Endothelial cell of umbilical vein (primary cell): Measurements from ENCODE around the gene PCGF1.
"Not testable (repeated sequence)": the region's sequence is repeated elsewhere in the genome, so short reads cannot be mapped to it uniquely, and the experiment has no call there.

ENCODE experiments used
- EZH2 ChIP-seq: IDR thresholded peaks from 2 replicates; pipeline ENCODE4 v1.6.1; 2012; ENCODE audit warnings: borderline replicate concordance, low read depth, mild to moderate bottlenecking, moderate library complexity, low read length, inconsistent platforms; ENCODE audit not compliant: severe bottlenecking
- FOS ChIP-seq: IDR thresholded peaks from 2 replicates; pipeline ENCODE4 v1.6.1; 2011; ENCODE audit warnings: mild to moderate bottlenecking, low read length, moderate library complexity, borderline replicate concordance; ENCODE audit not compliant: insufficient read depth
- JUN ChIP-seq: IDR thresholded peaks from 2 replicates; pipeline ENCODE4 v1.6.1; 2011; ENCODE audit warnings: borderline replicate concordance, low read depth; ENCODE audit not compliant: insufficient read length, insufficient read depth
- MAX ChIP-seq: IDR thresholded peaks from 2 replicates; pipeline ENCODE4 v1.6.1; 2011; ENCODE audit not compliant: insufficient read depth, insufficient read length
- MYC ChIP-seq: IDR thresholded peaks from one replicate; pipeline ENCODE4 v1.6.1; 2011; ENCODE audit warnings: mild to moderate bottlenecking, low read depth, low read length
- POLR2A ChIP-seq: IDR thresholded peaks from 2 replicates; pipeline ENCODE4 v1.6.1; 2012; ENCODE audit warnings: low read depth, mild to moderate bottlenecking, control low read depth, low read length
- POLR2AphosphoS5 ChIP-seq: IDR thresholded peaks from 2 replicates; pipeline ENCODE4 v1.6.1; 2012; ENCODE audit warnings: low read depth, mild to moderate bottlenecking, control low read depth, low read length, moderate library complexity; ENCODE audit not compliant: insufficient read depth
- TF ChIP-seq, protein P1 (sequence below), 2 donors: IDR thresholded peaks; 1 replicate in 1 of 2; 2 replicates in 1 of 2; pipeline ENCODE4 v1.5.1; 2011; ENCODE audit warnings: low read length in 2 of 2, mild to moderate bottlenecking in 2 of 2, moderate library complexity in 2 of 2, control low read depth in 1 of 2, inconsistent platforms in 1 of 2, low read depth in 1 of 2; ENCODE audit not compliant: insufficient read depth in 1 of 2; ENCODE audit errors: extremely low read depth in 1 of 2

- TF ChIP-seq, protein P1, sequence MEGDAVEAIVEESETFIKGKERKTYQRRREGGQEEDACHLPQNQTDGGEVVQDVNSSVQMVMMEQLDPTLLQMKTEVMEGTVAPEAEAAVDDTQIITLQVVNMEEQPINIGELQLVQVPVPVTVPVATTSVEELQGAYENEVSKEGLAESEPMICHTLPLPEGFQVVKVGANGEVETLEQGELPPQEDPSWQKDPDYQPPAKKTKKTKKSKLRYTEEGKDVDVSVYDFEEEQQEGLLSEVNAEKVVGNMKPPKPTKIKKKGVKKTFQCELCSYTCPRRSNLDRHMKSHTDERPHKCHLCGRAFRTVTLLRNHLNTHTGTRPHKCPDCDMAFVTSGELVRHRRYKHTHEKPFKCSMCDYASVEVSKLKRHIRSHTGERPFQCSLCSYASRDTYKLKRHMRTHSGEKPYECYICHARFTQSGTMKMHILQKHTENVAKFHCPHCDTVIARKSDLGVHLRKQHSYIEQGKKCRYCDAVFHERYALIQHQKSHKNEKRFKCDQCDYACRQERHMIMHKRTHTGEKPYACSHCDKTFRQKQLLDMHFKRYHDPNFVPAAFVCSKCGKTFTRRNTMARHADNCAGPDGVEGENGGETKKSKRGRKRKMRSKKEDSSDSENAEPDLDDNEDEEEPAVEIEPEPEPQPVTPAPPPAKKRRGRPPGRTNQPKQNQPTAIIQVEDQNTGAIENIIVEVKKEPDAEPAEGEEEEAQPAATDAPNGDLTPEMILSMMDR (IDR thresholded peaks at IDR 0.05; ENCODE audit: extremely low read depth in 1 of 2, insufficient read depth in 1 of 2, low read depth in 1 of 2, low read length in 2 of 2), result not testable (repeated sequence)
- TF ChIP-seq POLR2A, POLR2AphosphoS5, EZH2, FOS, JUN, MYC, MAX: not testable (repeated sequence)
These were observed 47.3 kb downstream of the PCGF1 start for GRCh38 chr2:74460187-74460586.
